SKM-1 (cell line): ENCODE results near the gene TMC4.

Experiments used
- DNase-seq: peaks from one replicate; lab custom pipeline; 2025; ENCODE audit not compliant: unreplicated experiment; lab: John Stamatoyannopoulos, UW

The TMC4 gene

GRCh38 chr19:54154603-54155345, 18.2 kb downstream of the TMC4 start:
- no peak for DNase-seq

GRCh38 chr19:54153731-54154326, 19.1 kb downstream of the TMC4 start:
- DNase-seq, result no peak

- DNase-seq, result no peak
Observed at GRCh38 chr19:54152878-54153524, 20.0 kb downstream of the TMC4 start.

GRCh38 chr19:54152267-54152666, 20.7 kb downstream of the TMC4 start:
- no peak for DNase-seq

GRCh38 chr19:54151362-54152035, 21.5 kb downstream of the TMC4 start:
- no peak for DNase-seq

- no peak for DNase-seq
Observed at GRCh38 chr19:54149021-54149812, 23.7 kb downstream of the TMC4 start.

GRCh38 chr19:54148158-54148557, 24.8 kb downstream of the TMC4 start:
- no peak for DNase-seq

- DNase-seq, result no peak
Observed at GRCh38 chr19:54147676-54148075, 25.3 kb downstream of the TMC4 start.

GRCh38 chr19:54145541-54146158, 27.3 kb downstream of the TMC4 start:
- no peak for DNase-seq

- no peak for DNase-seq
Observed at GRCh38 chr19:54142166-54142780, 30.7 kb downstream of the TMC4 start.

GRCh38 chr19:54141356-54141755, 31.6 kb downstream of the TMC4 start:
- DNase-seq, result no peak

- no peak for DNase-seq
Observed at GRCh38 chr19:54138489-54139256, 34.3 kb downstream of the TMC4 start.

GRCh38 chr19:54137699-54138488, 35.1 kb downstream of the TMC4 start, which contains the start of gene CNOT3:
Gene CNOT3 (plus strand): TSS chr19:54137762. CDS start chr19:54142979, 5,217 bp downstream.
- no peak for DNase-seq

GRCh38 chr19:54136864-54137698, 35.9 kb downstream of the TMC4 start:
- peak; percentile 95 for DNase-seq

- no peak for DNase-seq
Observed at GRCh38 chr19:54136086-54136863, 36.7 kb downstream of the TMC4 start.

GRCh38 chr19:54133957-54134590, 38.9 kb downstream of the TMC4 start:
- DNase-seq, result no peak
